ENCODE results near the gene RBBP7. TPM values are rescaled to one million over a fixed set of nuclear protein-coding genes. Genes with fewer than 3 reads are reported as not detected.

The RBBP7 gene
- total and polyA plus RNA-seq, 11 donors: 88.7 to 124 (median 107) TPM

DNA sequence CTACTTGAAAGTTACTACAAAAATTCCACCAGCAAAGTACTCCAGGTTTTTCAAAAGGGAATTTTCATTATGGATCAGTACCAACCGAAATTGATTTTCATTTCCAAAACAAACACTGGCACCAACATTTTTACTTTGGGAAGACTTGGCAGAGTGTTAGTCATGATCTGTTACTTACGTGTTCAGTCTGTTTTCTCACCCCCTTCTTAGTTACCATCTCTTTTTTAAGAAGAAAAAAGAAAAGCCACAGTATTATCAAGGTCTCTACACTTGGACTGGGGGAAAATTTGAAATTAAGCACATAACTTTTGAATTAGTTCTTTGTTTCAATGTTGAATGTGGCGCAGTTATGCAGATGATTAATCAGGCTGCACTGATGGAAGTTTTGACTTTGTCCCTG is 27.5 kb downstream of the RBBP7 start:
- peaks cover 0 to 14% (median 7%) of the 10 kb centered on the region in 12 donors for H3K4me1 ChIP-seq
- no peak overlapping the region for H3K4me3 ChIP-seq
- no peaks in the 10 kb centered on the region for H3K9me3 ChIP-seq
- TF ChIP-seq, protein P1, sequence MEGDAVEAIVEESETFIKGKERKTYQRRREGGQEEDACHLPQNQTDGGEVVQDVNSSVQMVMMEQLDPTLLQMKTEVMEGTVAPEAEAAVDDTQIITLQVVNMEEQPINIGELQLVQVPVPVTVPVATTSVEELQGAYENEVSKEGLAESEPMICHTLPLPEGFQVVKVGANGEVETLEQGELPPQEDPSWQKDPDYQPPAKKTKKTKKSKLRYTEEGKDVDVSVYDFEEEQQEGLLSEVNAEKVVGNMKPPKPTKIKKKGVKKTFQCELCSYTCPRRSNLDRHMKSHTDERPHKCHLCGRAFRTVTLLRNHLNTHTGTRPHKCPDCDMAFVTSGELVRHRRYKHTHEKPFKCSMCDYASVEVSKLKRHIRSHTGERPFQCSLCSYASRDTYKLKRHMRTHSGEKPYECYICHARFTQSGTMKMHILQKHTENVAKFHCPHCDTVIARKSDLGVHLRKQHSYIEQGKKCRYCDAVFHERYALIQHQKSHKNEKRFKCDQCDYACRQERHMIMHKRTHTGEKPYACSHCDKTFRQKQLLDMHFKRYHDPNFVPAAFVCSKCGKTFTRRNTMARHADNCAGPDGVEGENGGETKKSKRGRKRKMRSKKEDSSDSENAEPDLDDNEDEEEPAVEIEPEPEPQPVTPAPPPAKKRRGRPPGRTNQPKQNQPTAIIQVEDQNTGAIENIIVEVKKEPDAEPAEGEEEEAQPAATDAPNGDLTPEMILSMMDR (IDR thresholded peaks at IDR 0.05): no peak
- TF ChIP-seq POLR2A (IDR thresholded peaks at IDR 0.05): no peak
- 84 to 91% (median 87%) methylated on average over 3 of the region's 3 CpGs for WGBS, 4 donors
- intact Hi-C loops (cut with DNase I): no loop called here
- ATAC-seq (no peak), DNase-seq (no peak)
- no peak overlapping the region for H3K27ac ChIP-seq
- H3K36me3 ChIP-seq: peaks cover 0 to 87% (median 44%) of the 10 kb centered on the region in 9 donors
- H3K27me3 ChIP-seq: no peaks in the 10 kb centered on the region

DNA sequence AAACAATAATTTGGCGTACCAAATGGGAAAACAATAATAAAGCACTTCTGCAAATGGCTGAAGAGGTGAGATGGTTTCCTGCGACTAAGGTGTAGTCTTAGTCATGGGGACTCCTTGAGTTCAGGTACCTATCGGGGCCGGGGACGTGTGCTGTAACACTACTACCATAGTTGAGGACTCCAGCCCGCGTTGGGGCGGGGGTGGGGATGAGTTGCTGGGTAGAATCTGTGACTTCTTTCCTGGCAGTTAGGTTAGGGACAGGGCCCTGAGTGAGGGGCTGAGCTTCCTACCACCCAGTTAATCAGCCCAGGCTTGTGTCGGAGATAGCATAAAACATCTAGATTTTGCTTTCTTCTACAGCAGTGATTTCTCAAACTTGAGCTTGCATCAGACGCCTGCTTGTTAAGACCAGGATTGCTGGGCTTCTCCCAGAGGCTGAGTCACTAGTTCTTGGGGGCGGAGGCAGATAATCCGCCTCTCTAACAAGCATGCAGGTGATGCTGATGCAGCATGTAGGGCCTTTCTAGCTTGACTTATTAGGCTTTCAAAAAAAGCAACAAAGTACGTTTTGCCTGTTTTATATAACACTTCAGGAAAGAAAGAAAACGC is 30.2 kb downstream of the RBBP7 start:
- DNase-seq (no peak), ATAC-seq (peak in 1 of 4 donors; percentile 14)
- intact Hi-C loops (cut with DNase I): loop anchor here in 4 of 10 donors (5.0 to 10.0 kb wide), 2 partner anchors 42 to 45 kb away; no protein-coding TSS in a partner anchor
- WGBS, 4 donors: 81 to 95% (median 87%) methylated on average over 14 of the region's 14 CpGs
- no peaks in the 10 kb centered on the region for H3K27me3 ChIP-seq
- no peak overlapping the region for H3K4me3 ChIP-seq
- TF ChIP-seq, protein P1 (IDR thresholded peaks at IDR 0.05): no peak
- no peak for TF ChIP-seq POLR2A (IDR thresholded peaks at IDR 0.05)
- peaks cover 0 to 87% (median 28%) of the 10 kb centered on the region in 9 donors for H3K36me3 ChIP-seq
- no peaks in the 10 kb centered on the region for H3K9me3 ChIP-seq
- peaks cover 0 to 14% (median 7%) of the 10 kb centered on the region in 12 donors for H3K4me1 ChIP-seq
- H3K27ac ChIP-seq: peak overlapping the region in 2 of 12 donors; percentile 30 to 81

DNA sequence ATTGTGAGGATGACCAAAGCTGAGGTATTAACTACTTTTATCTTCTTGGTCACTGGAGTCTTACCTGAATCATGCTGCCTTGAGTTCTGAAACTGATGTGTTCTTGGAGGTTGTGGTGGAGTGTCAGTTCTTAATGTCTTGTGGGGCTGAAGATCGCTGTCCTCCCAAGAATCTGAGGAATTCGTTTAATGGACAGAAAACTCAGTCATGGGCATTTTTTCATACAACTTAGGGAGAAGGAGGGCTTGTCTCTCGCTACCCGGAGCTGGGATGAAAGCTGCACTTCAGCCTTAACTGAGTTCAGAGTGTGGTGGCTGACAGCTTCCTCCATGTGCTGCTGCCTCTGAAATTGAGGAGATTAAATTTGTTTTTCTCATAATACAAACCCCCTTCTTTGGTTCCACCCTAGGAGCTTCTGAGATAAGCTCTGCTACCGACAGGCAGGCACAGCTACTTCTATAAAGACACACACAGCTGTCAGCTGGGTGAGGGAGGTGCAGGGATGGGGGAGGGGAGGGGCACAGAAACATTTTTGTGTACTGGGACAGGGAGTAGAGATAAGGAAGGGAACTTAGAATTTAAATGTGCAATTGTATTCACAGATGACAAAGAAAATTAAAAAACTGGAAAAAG is 30.8 kb downstream of the RBBP7 start:
- Histone ChIP-seq H3K4me1 (peaks cover 0 to 14% (median 7%) of the 10 kb centered on the region in 12 donors), H3K9me3 (no peaks in the 10 kb centered on the region), H3K27me3 (no peaks in the 10 kb centered on the region), H3K27ac (peak overlapping the region in 7 of 12 donors; percentile 33 to 81 (median 61)), H3K36me3 (peaks cover 0 to 88% (median 24%) of the 10 kb centered on the region in 9 donors), H3K4me3 (no peak overlapping the region)
- DNase-seq (no peak), ATAC-seq (peak in 1 of 4 donors; percentile 29)
- WGBS, 4 donors: 54 to 79% (median 68%) methylated on average over 5 of the region's 5 CpGs
- intact Hi-C loops (cut with DNase I): loop anchor here in 4 of 10 donors (5.0 to 10.0 kb wide), 2 partner anchors 43 to 45 kb away; no protein-coding TSS in a partner anchor
- TF ChIP-seq POLR2A (IDR thresholded peaks at IDR 0.05): no peak
- TF ChIP-seq, protein P1 (IDR thresholded peaks at IDR 0.05): no peak
